DOHH2 (cell line): ENCODE measurements around the gene AMHR2.
A peak's percentile ranks its signal among the peaks of the same experiment; 100 is the strongest.

Source experiments
- H3F3A ChIP-seq: fragments of 200-600 bp; sonication (generic), shearing (Covaris generic); 2 replicates; pipeline ENCODE4 v1.6.0; 2016; ENCODE audit warnings: antibody characterized with exemption, mild to moderate bottlenecking; ENCODE audit not compliant: control insufficient read depth, insufficient read depth
- H3K27ac ChIP-seq: fragments of 200-600 bp; sonication (generic); 2 replicates; pipeline ENCODE4 v1.5.1; 2014; ENCODE audit warnings: low read depth, mild to moderate bottlenecking, low read length, moderate library complexity
- H3K27me3 ChIP-seq: fragments of 200-600 bp; sonication (generic); 2 replicates; pipeline ENCODE4 v1.6.1; 2014; ENCODE audit warnings: mild to moderate bottlenecking, low read length, mixed read lengths; ENCODE audit not compliant: control insufficient read depth
- H3K36me3 ChIP-seq: fragments of 200-600 bp; sonication (generic); 2 replicates; pipeline ENCODE4 v1.6.1; 2014; ENCODE audit warnings: mild to moderate bottlenecking, low read length, moderate library complexity, mixed read lengths; ENCODE audit not compliant: control insufficient read depth
- H3K4me1 ChIP-seq: fragments of 200-600 bp; sonication (generic); 2 replicates; pipeline ENCODE4 v1.6.1; 2014; ENCODE audit warnings: mild to moderate bottlenecking, low read length, mixed read lengths; ENCODE audit not compliant: control insufficient read depth
- H3K4me2 ChIP-seq: fragments of 200-600 bp; sonication (generic); 2 replicates; pipeline ENCODE4 v1.6.0; 2014; ENCODE audit warnings: mild to moderate bottlenecking, low read length, moderate library complexity
- H3K4me3 ChIP-seq: fragments of 200-600 bp; sonication (generic); 2 replicates; pipeline ENCODE4 v1.5.1; 2014; ENCODE audit warnings: mild to moderate bottlenecking, low read length, mixed read lengths
- H3K79me2 ChIP-seq: fragments of 200-600 bp; sonication (generic); 2 replicates; pipeline ENCODE4 v1.6.1; 2014; ENCODE audit warnings: mild to moderate bottlenecking, low read length, mixed read lengths; ENCODE audit not compliant: control insufficient read depth
- H3K9me2 ChIP-seq: fragments of 200-600 bp; sonication (generic); replicated peaks from 2 replicates; pipeline ENCODE4 v1.6.1; 2014; ENCODE audit warnings: mild to moderate bottlenecking, low read length, mixed read lengths; ENCODE audit not compliant: control insufficient read depth
- H3K9me3 ChIP-seq: fragments of 200-600 bp; sonication (generic); 2 replicates; pipeline ENCODE4 v1.6.1; 2014; ENCODE audit warnings: antibody characterized with exemption, low read length, mixed read lengths; ENCODE audit not compliant: control insufficient read depth, insufficient read depth
- H4K20me1 ChIP-seq: fragments of 200-600 bp; sonication (generic); 2 replicates; pipeline ENCODE4 v1.6.0; 2014; ENCODE audit warnings: low read depth, mild to moderate bottlenecking, antibody characterized with exemption, low read length, moderate library complexity; ENCODE audit not compliant: control insufficient read depth, insufficient read depth
- EZH2phosphoT487 ChIP-seq: fragments of 200-600 bp; sonication (generic); IDR thresholded peaks from 2 replicates; pipeline ENCODE4 v1.6.1; 2017; ENCODE audit warnings: borderline replicate concordance, mild to moderate bottlenecking, antibody characterized with exemption, low read length, moderate library complexity, mixed read lengths
- TF ChIP-seq, protein P1 (sequence below): fragments of 200-600 bp; sonication (generic); IDR thresholded peaks from one replicate; pipeline ENCODE4 v1.5.1; 2014; ENCODE audit warnings: antibody characterized with exemption, mild to moderate bottlenecking, low read depth, low read length; ENCODE audit not compliant: poor library complexity, severe bottlenecking

The AMHR2 gene

DNA sequence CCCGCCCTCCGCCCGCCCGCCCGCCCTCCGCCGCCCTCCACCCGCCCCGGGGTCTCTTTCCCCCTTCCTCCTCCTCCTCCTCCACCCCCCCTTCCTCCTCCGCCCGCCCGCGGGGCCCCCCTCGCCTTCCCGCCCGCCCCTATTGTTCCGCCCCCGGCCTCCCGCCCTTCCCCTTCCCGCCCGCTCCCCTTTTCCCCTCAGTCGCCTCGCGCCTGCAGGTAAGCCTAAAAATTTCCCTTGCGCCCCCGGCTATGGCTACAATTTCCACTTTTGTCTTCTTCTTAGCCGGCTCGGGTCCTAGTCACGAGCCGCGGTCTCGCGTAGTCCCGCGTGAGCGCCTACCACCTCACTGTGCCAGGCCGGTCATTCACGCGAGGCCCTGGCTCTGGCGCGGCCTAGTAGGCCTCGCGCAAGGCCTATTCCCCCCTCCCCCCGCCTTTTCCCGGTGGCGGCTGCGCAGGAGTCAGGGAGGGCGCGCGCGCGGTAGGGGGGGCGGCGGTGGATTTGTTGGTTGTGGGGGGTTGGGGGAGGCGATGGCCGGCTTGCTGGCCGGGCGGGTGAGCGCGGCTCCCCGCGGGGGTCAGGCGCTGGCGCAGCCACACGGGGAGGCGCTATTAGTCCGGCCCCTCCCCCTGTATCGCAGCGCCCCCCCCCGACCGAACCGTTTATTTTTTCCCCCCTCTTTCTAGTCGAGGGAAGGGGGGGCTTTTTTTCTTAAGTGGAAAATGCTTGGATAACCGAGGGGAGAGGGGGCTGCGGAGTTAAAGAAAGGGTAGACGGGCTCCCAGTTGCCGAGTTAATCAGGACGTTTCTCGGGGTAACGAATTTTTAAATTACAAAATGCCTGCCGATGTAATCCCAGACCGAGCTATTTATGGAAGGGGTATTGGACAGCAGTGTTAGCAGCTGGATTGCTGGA lies 28.8 kb downstream of the AMHR2 start:
- H3K79me2 ChIP-seq = peaks cover 53% of the 10 kb centered on the region
- no peaks in the 10 kb centered on the region for H3K27me3 ChIP-seq
- peak overlapping the region; percentile 87 for H3K4me2 ChIP-seq
- no peaks in the 10 kb centered on the region for H3K9me2 ChIP-seq
- H4K20me1 ChIP-seq = peaks cover 33% of the 10 kb centered on the region
- H3F3A ChIP-seq = peaks cover 35% of the 10 kb centered on the region
- H3K4me3 ChIP-seq = peak overlapping the region; percentile 99
- TF ChIP-seq, protein P1, sequence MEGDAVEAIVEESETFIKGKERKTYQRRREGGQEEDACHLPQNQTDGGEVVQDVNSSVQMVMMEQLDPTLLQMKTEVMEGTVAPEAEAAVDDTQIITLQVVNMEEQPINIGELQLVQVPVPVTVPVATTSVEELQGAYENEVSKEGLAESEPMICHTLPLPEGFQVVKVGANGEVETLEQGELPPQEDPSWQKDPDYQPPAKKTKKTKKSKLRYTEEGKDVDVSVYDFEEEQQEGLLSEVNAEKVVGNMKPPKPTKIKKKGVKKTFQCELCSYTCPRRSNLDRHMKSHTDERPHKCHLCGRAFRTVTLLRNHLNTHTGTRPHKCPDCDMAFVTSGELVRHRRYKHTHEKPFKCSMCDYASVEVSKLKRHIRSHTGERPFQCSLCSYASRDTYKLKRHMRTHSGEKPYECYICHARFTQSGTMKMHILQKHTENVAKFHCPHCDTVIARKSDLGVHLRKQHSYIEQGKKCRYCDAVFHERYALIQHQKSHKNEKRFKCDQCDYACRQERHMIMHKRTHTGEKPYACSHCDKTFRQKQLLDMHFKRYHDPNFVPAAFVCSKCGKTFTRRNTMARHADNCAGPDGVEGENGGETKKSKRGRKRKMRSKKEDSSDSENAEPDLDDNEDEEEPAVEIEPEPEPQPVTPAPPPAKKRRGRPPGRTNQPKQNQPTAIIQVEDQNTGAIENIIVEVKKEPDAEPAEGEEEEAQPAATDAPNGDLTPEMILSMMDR = peak; percentile 85
- no peak for TF ChIP-seq EZH2phosphoT487
- H3K27ac ChIP-seq = peak overlapping the region; percentile 89
- no peaks in the 10 kb centered on the region for H3K9me3 ChIP-seq
- H3K36me3 ChIP-seq = peaks cover 65% of the 10 kb centered on the region
- peaks cover 28% of the 10 kb centered on the region for H3K4me1 ChIP-seq

DNA sequence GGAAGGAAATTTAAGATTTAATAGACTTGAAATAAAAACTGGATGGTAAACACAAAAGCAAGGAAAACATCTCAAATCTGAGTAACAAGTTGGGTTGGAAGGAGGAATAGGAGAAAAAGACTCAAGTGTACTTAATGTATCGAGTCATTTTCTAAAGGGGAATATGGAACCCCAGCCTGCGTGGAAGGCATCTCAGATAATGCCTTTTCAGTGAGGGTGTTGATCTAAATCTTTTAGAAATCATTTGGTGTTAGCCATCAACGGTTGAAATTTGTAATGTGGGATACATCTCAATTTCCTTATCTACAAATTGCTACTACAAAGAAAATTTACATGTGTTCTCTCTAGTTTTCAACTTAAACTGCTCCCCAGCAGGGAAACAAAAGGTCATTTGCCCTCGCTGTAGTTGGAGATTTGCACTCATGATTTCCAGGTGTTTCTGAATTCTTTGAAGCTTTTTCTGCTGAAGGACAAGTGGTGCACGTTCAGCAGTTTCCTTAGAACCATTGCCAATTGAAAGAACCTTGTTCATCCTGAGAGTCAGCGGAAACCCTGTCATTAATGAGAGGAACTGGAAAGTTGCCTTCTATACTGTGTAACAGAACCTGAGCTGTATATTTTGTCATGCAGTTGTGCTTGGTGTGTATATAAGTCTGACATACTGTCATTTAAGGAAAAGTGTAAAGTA lies 30.4 kb downstream of the AMHR2 start:
- Histone ChIP-seq H3F3A (peaks cover 30% of the 10 kb centered on the region), H3K36me3 (peaks cover 70% of the 10 kb centered on the region), H3K79me2 (peaks cover 68% of the 10 kb centered on the region), H3K4me3 (peak overlapping the region; percentile 99), H4K20me1 (peaks cover 39% of the 10 kb centered on the region), H3K9me3 (no peaks in the 10 kb centered on the region), H3K27ac (no peak overlapping the region), H3K4me1 (peaks cover 30% of the 10 kb centered on the region), H3K4me2 (peak overlapping the region; percentile 87), H3K27me3 (no peaks in the 10 kb centered on the region), H3K9me2 (no peaks in the 10 kb centered on the region)
- TF ChIP-seq EZH2phosphoT487 = no peak
- TF ChIP-seq, protein P1 = no peak

DNA sequence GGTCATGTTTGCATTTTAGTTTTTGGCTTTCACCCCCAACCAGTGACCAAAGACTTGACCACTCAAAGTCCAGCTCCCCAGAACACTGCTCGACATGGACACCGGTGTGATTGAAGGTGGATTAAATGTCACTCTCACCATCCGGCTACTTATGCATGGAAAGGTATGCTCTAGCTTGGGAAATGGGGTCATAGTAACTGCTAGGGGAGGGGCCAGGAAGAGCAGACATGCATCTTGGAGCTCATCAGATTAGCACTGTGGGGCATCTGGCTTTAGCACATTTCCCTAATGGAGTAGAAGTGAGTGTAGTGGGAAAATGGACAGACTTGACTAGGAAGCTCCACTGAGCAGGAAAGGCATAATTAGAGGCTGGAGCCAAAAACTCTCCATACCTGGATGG lies 31.1 kb downstream of the AMHR2 start:
- H3K27me3 ChIP-seq = no peaks in the 10 kb centered on the region
- H3K4me3 ChIP-seq = no peak overlapping the region
- peaks cover 76% of the 10 kb centered on the region for H3K36me3 ChIP-seq
- peaks cover 40% of the 10 kb centered on the region for H4K20me1 ChIP-seq
- peaks cover 74% of the 10 kb centered on the region for H3K79me2 ChIP-seq
- H3F3A ChIP-seq = peaks cover 31% of the 10 kb centered on the region
- H3K27ac ChIP-seq = no peak overlapping the region
- peaks cover 31% of the 10 kb centered on the region for H3K4me1 ChIP-seq
- TF ChIP-seq, protein P1 = no peak
- no peak for TF ChIP-seq EZH2phosphoT487
- H3K9me3 ChIP-seq = no peaks in the 10 kb centered on the region
- H3K9me2 ChIP-seq = no peaks in the 10 kb centered on the region
- H3K4me2 ChIP-seq = peak overlapping the region; percentile 87
